HFF-Myc (cell line): Measurements from ENCODE around the gene CIROP.

Experiments
- DNase-seq: peaks from one replicate; pipeline ENCODE4 v3.0.0-alpha.2; 2011; ENCODE audit warnings: low read depth; ENCODE audit errors: extremely low read depth
- H3K4me3 ChIP-seq: replicated peaks from 2 replicates; pipeline ENCODE4 v1.5.1; 2011; ENCODE audit warnings: low read depth, mild to moderate bottlenecking, control low read depth, low read length
- TF ChIP-seq, protein P1 (sequence below): IDR thresholded peaks from 2 replicates; pipeline ENCODE4 v1.5.1; 2012; ENCODE audit warnings: mild to moderate bottlenecking, low read depth, low read length, control low read depth; ENCODE audit errors: missing control alignments

CIROP gene

GRCh38 chr14:23120541-23121251 is 15.9 kb upstream of the CIROP start:
- peak; percentile 65 for DNase-seq
- H3K4me3 ChIP-seq, result no peak overlapping the region
- TF ChIP-seq, protein P1, sequence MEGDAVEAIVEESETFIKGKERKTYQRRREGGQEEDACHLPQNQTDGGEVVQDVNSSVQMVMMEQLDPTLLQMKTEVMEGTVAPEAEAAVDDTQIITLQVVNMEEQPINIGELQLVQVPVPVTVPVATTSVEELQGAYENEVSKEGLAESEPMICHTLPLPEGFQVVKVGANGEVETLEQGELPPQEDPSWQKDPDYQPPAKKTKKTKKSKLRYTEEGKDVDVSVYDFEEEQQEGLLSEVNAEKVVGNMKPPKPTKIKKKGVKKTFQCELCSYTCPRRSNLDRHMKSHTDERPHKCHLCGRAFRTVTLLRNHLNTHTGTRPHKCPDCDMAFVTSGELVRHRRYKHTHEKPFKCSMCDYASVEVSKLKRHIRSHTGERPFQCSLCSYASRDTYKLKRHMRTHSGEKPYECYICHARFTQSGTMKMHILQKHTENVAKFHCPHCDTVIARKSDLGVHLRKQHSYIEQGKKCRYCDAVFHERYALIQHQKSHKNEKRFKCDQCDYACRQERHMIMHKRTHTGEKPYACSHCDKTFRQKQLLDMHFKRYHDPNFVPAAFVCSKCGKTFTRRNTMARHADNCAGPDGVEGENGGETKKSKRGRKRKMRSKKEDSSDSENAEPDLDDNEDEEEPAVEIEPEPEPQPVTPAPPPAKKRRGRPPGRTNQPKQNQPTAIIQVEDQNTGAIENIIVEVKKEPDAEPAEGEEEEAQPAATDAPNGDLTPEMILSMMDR, result peak; percentile 100

DNA sequence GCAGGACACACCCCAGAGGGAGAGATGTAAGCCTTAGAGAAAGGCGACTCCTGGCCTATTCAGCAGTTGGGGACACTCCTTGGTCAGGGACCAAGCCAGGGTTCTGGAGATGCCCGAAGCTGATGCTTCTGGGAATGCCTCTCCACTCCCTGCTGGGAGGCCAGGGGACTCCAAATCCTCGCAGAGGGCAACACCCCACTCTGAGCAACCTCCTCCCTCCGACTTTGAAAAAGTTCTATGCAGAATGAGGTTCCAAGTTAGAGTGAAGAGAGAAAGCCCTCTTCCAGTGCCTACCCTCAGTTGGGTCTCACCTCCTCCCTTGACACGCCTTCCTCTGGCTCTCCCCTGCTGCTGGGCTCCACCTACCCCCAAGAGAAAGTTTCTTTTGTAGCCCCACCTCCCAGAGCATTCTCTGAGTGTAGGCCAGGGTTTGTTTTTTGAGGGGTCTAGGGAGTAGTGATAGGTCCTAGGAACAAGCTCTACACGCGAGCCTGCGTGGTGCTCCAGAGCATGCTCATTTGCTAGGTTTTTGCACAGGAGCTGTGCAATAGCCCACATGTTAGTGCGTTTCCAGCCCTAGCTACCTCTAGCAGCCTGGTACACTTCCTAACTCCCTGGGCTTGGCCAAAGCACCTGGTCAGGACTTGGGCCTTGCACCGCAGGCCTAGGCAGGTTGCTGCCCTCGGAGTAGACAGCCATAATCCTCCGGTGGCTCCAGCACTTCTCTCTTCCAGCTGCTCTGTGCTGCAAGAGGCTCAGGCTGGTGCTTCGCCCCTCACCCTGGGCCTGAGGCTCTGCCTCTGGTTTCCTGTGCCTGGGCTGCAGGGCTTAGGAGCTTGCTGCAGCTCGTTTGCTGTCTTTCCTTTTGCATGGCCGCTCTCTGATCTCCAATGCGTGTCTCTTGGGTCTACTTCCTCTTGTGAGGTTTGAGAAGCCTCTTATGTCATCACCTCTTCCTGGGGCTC is 14.9 kb upstream of the CIROP start:
- no peak overlapping the region for H3K4me3 ChIP-seq
- TF ChIP-seq, protein P1, result no peak
- DNase-seq, result no peak

DNA sequence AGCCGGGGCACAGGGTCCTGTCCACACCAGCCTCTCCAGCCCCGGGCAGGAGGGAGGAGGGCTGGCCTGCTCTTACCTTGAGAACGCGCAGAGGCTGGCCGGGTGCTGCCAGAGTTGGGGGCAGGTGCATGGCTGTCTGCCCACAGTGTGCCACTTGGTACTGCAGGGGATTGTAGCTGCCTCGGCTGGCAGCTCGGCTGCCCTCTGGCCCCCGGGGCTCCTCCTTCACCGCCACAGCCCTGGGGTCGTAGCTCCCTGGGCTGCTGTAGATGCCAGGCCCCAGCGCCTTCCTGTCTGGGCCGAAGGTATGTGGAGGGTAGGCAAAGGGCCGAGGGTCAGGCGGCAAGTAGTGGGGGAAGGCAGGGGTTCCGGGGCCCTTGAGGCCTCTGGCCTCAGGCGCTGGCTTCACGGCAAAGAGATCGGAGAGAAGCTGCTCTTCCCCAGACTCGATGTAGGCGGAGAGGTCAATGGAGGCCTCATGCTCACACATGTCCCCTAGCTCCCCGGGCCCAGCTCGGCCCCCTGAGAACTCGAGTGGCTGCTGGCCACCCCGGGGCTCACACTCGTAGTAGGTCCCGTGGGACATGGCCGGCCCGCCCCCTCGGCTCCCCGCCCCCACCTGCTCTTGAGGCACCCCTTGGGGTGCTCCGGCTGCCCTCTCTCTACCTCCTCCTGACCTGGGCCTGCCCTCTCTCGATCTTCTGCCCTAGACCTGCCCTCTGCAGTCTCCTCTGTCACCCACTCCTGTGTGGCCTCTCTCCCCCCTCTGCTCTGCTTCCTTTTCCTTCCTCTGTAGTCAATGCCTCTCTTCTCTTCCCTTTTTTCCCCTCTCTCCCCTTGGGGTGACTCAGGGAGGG is 13.9 kb upstream of the CIROP start, which contains the start of gene CEBPE:
Gene CEBPE, minus strand, starts transcription at position 750 of the 857 bp plus-strand sequence. Its CDS starts 164 bp downstream, at position 586.
- no peak within 1 kb of the TSS for H3K4me3 ChIP-seq
- TF ChIP-seq, protein P1, result no peak
- DNase-seq, result no peak

DNA sequence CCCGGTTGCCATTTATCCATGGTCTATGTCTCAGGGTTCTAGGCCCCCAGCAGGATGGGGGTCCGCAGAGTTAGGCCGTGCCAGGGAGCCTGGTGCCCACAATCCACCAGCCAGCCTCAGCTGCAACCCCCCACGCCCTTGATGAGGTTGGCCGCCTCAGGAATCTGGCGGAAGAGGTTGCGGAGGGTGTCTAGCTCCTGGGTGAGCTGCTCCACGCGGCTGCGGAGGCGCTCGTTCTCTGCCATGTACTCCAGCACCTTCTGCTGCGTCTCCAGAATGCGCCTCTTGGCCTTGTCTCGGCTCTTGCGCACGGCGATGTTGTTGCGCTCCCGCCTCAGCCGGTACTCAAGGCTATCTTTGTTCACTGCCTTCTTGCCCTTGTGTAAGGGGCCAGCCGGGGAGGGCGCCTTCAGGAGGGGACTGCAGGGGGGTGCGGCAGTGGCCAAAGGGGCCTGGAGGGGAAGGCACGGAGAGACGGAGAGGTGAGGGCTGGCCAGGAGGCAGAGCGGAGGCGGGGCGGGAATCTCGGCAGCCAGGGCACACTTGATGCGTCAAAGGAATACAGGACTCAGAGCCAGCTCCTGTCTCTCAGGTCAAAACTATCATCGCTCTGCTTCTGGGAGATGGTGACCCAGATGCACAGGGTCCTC is 12.7 kb upstream of the CIROP start:
- DNase-seq, result no peak
- TF ChIP-seq, protein P1, result no peak
- no peak overlapping the region for H3K4me3 ChIP-seq

DNA sequence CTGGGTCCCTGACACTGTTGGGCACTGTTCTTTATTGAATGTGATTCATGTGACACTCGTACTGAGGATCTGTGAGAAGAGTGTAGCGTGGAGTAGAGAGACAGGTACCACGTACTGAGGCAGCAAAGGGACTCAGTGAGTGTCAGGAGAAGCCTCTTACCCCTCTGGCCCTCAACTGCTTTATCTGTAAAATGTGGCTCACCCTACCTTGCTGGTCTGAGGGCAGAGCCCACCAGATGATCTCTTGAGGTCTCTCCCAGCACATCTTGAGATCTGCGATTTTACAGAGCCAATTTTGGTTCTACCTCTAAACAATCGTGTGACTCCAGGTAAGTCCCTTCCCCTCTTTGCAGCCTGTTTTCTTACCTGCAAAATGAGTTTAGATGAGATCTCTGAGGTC is 11.1 kb upstream of the CIROP start:
- TF ChIP-seq, protein P1, result no peak
- DNase-seq, result no peak
- H3K4me3 ChIP-seq, result no peak overlapping the region
